Mucosa of descending colon (tissue), 3 donors: ENCODE results near the gene PPRC1. TPM values are rescaled to one million over a fixed set of nuclear protein-coding genes. Genes with fewer than 3 reads are reported as not detected.

Experiments used
- ATAC-seq: fragments of 200-7000 bp; cut with Tn5 transposase; one replicate; pipeline ENCODE4 v1.9.1; 2020; ENCODE audit warnings: mild to moderate bottlenecking, moderate library complexity
- DNase-seq, 3 donors: peaks; one replicate each; pipeline ENCODE4 v3.0.0-alpha.2; 2020
- H3K36me3 ChIP-seq: fragments of 200-600 bp; one replicate; pipeline ENCODE4 v1.8.0; 2021; ENCODE audit warnings: low read depth, mild to moderate bottlenecking
- H3K4me1 ChIP-seq: fragments of 200-600 bp; one replicate; pipeline ENCODE4 v1.8.0; 2021; ENCODE audit warnings: low read depth, mild to moderate bottlenecking
- H3K4me3 ChIP-seq: fragments of 200-600 bp; one replicate; pipeline ENCODE4 v1.8.0; 2021; ENCODE audit warnings: mild to moderate bottlenecking
- H3K9me3 ChIP-seq: fragments of 200-600 bp; one replicate; pipeline ENCODE4 v1.8.0; 2021; ENCODE audit warnings: mild to moderate bottlenecking
- CTCF ChIP-seq: fragments of 200-600 bp; IDR thresholded peaks from one replicate; pipeline ENCODE4 v1.8.0; 2022; ENCODE audit warnings: antibody characterized with exemption, mild to moderate bottlenecking
- intact Hi-C, 2 donors: fragments of 100-400 bp; cut with DNase I in 1 of 2; cut with micrococcal nuclease in 1 of 2; formaldehyde crosslinking; loops; one replicate each; pipeline versions ENCODE4 v1.11.0 to v1.11.1; 2022; cut with DNase I, micrococcal nuclease
- total RNA-seq, 3 donors: library from RNA; stranded (reverse); fragmentation: NEBNext Ultra II Directional in 2 of 3; extraction: Animal tissue kit (Norgen Biotek cat#: 25700) in 2 of 3; gene quantifications; one replicate each; pipeline versions ENCODE4 v1.2.1 to v1.2.4, GENCODE V29; 2021 to 2023
- donor health status: DM: no; HTN: no; CAD: no; lungs with moderate emphysema.
- donor health status: DM: no; HTN: no; CAD: no.
- donor health status: DM: no; HTN: yes; CAD: no.

PPRC1 gene
- total RNA-seq, 3 donors from 2014 or later: 17.1 to 30.3 (median 20.3) TPM

GRCh38 chr10:102135956-102136526, 3.2 kb downstream of the PPRC1 start:
- no peaks in the 10 kb centered on the region for H3K36me3 ChIP-seq
- DNase-seq (no peak), ATAC-seq (no peak)
- no peak overlapping the region for H3K4me3 ChIP-seq
- H3K4me1 ChIP-seq: peaks cover 15% of the 10 kb centered on the region
- intact Hi-C loops: no loop called here
- no peaks in the 10 kb centered on the region for H3K9me3 ChIP-seq
- no peak for TF ChIP-seq CTCF

GRCh38 chr10:102139281-102140110, 6.7 kb downstream of the PPRC1 start:
- DNase-seq (no peak), ATAC-seq (no peak)
- Histone ChIP-seq H3K36me3 (no peaks in the 10 kb centered on the region), H3K9me3 (no peaks in the 10 kb centered on the region), H3K4me1 (peaks cover 7% of the 10 kb centered on the region), H3K4me3 (no peak overlapping the region)
- no peak for TF ChIP-seq CTCF
- intact Hi-C loops: no loop called here

DNA sequence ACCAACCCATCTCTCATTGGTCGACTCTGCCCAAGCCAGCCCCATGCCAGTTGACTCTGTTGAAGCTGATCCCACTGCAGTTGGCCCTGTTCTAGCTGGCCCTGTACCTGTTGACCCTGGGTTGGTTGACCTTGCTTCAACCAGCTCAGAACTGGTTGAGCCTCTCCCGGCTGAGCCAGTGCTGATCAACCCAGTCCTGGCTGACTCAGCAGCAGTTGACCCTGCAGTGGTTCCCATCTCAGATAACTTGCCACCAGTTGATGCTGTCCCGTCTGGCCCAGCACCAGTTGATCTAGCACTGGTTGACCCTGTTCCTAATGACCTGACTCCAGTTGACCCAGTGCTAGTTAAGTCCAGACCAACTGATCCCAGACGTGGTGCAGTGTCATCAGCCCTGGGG, 7.4 kb downstream of the PPRC1 start:
- H3K4me1 ChIP-seq: no peaks in the 10 kb centered on the region
- no peak for TF ChIP-seq CTCF
- H3K9me3 ChIP-seq: no peaks in the 10 kb centered on the region
- H3K36me3 ChIP-seq: no peaks in the 10 kb centered on the region
- intact Hi-C loops: no loop called here
- DNase-seq (no peak), ATAC-seq (no peak)
- no peak overlapping the region for H3K4me3 ChIP-seq

DNA sequence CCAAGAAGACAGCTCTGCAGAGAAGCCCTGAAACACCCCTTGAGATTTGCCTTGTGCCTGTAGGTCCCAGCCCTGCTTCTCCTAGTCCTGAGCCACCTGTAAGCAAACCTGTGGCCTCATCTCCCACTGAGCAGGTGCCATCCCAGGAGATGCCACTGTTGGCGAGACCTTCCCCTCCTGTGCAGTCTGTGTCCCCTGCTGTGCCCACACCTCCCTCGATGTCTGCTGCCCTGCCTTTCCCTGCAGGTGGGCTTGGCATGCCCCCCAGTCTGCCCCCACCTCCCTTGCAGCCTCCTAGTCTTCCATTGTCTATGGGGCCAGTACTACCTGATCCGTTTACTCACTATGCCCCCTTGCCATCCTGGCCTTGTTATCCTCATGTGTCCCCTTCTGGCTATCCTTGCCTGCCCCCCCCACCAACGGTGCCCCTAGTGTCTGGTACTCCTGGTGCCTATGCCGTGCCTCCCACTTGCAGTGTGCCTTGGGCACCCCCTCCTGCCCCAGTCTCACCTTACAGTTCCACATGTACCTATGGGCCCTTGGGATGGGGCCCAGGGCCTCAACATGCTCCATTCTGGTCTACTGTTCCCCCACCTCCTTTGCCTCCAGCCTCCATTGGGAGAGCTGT, 8.2 kb downstream of the PPRC1 start:
- no peaks in the 10 kb centered on the region for H3K36me3 ChIP-seq
- no peak for TF ChIP-seq CTCF
- intact Hi-C loops: no loop called here
- ATAC-seq: no peak
- no peaks in the 10 kb centered on the region for H3K4me1 ChIP-seq
- no peak overlapping the region for H3K4me3 ChIP-seq
- no peaks in the 10 kb centered on the region for H3K9me3 ChIP-seq
- DNase-seq: no peak

DNA sequence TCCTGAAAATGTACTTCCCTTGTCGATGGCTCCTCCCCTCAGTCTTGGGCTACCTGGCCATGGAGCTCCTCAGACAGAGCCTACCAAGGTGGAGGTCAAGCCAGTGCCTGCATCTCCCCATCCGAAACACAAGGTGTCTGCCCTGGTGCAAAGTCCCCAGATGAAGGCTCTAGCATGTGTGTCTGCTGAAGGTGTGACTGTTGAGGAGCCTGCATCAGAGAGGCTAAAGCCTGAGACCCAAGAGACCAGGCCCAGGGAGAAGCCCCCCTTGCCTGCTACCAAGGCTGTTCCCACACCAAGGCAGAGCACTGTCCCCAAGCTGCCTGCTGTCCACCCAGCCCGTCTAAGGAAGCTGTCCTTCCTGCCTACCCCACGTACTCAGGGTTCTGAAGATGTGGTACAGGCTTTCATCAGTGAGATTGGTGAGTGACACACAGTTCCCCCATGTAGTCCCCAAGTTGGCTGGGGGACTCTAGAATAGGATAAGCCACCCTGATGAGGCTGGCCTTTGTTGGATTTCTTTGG, 8.8 kb downstream of the PPRC1 start:
- TF ChIP-seq CTCF: no peak
- no peak overlapping the region for H3K4me3 ChIP-seq
- ATAC-seq: no peak
- no peaks in the 10 kb centered on the region for H3K9me3 ChIP-seq
- no peaks in the 10 kb centered on the region for H3K4me1 ChIP-seq
- no peak for DNase-seq
- no peaks in the 10 kb centered on the region for H3K36me3 ChIP-seq
- intact Hi-C loops: no loop called here
